CD14-positive monocyte (primary cell): ENCODE results near the gene CD96. TPM values are rescaled to one million over a fixed set of nuclear protein-coding genes. Genes with fewer than 3 reads are reported as not detected.

Source experiments
- DNase-seq, 3 donors: peaks; one replicate each; pipeline ENCODE4 v3.0.0-alpha.2; 2011 to 2022
- H2AFZ ChIP-seq: 2 replicates; pipeline ENCODE4 v1.6.0; 2012; ENCODE audit warnings: mild to moderate bottlenecking, low read depth, low read length, inconsistent platforms; ENCODE audit not compliant: insufficient read depth, poor library complexity, severe bottlenecking
- H3K27ac ChIP-seq, 2 donors: 1 replicate in 1 of 2; 2 replicates in 1 of 2; pipeline ENCODE4 v1.5.1; 2012 to 2013; ENCODE audit warnings: low read length in 2 of 2, control low read depth in 1 of 2, inconsistent platforms in 1 of 2, low read depth in 1 of 2, mild to moderate bottlenecking in 1 of 2
- H3K27me3 ChIP-seq, 2 donors: one replicate each; pipeline versions ENCODE4 v1.6.0 to v1.6.1; 2011 to 2013; ENCODE audit warnings: low read length in 2 of 2; ENCODE audit not compliant: control insufficient read depth in 2 of 2, insufficient read depth in 2 of 2
- H3K36me3 ChIP-seq, 2 donors: replicated peaks in 1 of 2; 1 replicate in 1 of 2; 2 replicates in 1 of 2; pipeline versions ENCODE4 v1.5.1 to v1.6.1; 2012 to 2013; ENCODE audit warnings: low read length in 2 of 2, control low read depth in 1 of 2, inconsistent platforms in 1 of 2, mild to moderate bottlenecking in 1 of 2; ENCODE audit not compliant: insufficient read depth in 2 of 2, control insufficient read depth in 1 of 2
- H3K4me1 ChIP-seq, 2 donors: 1 replicate in 1 of 2; 2 replicates in 1 of 2; pipeline versions ENCODE4 v1.5.1 to v1.6.1; 2012 to 2013; ENCODE audit warnings: low read length in 2 of 2, control low read depth in 1 of 2, inconsistent platforms in 1 of 2, mild to moderate bottlenecking in 1 of 2, moderate library complexity in 1 of 2; ENCODE audit not compliant: insufficient read depth in 2 of 2, control insufficient read depth in 1 of 2
- H3K4me2 ChIP-seq: replicated peaks from 2 replicates; pipeline ENCODE3; 2012; ENCODE audit warnings: low read length, moderate library complexity, mild to moderate bottlenecking; ENCODE audit not compliant: poor library complexity, severe bottlenecking; ENCODE audit errors: extremely low read depth
- H3K4me3 ChIP-seq, 3 experiments: fragments of 200-600 bp in 1 of 3; sonication (generic) in 1 of 3; replicated peaks in 1 of 3; 1 replicate in 2 of 3; 2 replicates in 1 of 3; pipeline ENCODE4 v1.5.1; 2011 to 2013; ENCODE audit warnings: low read length in 3 of 3, mild to moderate bottlenecking in 3 of 3, control low read depth in 2 of 3, low read depth in 2 of 3, inconsistent platforms in 1 of 3, moderate library complexity in 1 of 3
- H3K79me2 ChIP-seq: 2 replicates; pipeline ENCODE4 v1.6.0; 2012; ENCODE audit warnings: mild to moderate bottlenecking, control low read depth, inconsistent platforms, low read length, moderate library complexity; ENCODE audit not compliant: insufficient read depth
- H3K9ac ChIP-seq: 2 replicates; pipeline ENCODE4 v1.6.0; 2017; ENCODE audit warnings: low read length, mild to moderate bottlenecking; ENCODE audit not compliant: insufficient read depth, poor library complexity, severe bottlenecking
- H3K9me3 ChIP-seq, 2 donors: replicated peaks in 1 of 2; 1 replicate in 1 of 2; 2 replicates in 1 of 2; pipeline versions ENCODE4 v1.5.1 to v1.6.1; 2012 to 2013; ENCODE audit warnings: low read length in 2 of 2, control low read depth in 1 of 2; ENCODE audit not compliant: control insufficient read depth in 1 of 2, insufficient read depth in 1 of 2
- H4K20me1 ChIP-seq: 2 replicates; pipeline ENCODE4 v1.6.0; 2012; ENCODE audit warnings: mild to moderate bottlenecking, low read length, control low read depth, moderate library complexity; ENCODE audit not compliant: insufficient read depth
- H3K27ac Mint-ChIP-seq, 7 donors: one replicate each; pipeline ENCODE4 v1.8.0; 2020; ENCODE audit warnings: mild to moderate bottlenecking in 7 of 7, mixed read lengths in 7 of 7, moderate library complexity in 6 of 7, inconsistent platforms in 2 of 7
- H3K27me3 Mint-ChIP-seq, 3 donors: one replicate each; pipeline ENCODE4 v1.8.0; 2021 to 2022; ENCODE audit warnings: low read depth in 3 of 3, mild to moderate bottlenecking in 3 of 3, mixed read lengths in 3 of 3, moderate library complexity in 3 of 3, inconsistent platforms in 1 of 3
- H3K36me3 Mint-ChIP-seq, 2 donors: one replicate each; pipeline ENCODE4 v1.8.0; 2020; ENCODE audit warnings: mixed read lengths in 2 of 2, inconsistent platforms in 1 of 2, mild to moderate bottlenecking in 1 of 2
- H3K4me1 Mint-ChIP-seq: one replicate; pipeline ENCODE4 v1.8.0; 2020; ENCODE audit warnings: mild to moderate bottlenecking, mixed read lengths
- H3K4me3 Mint-ChIP-seq, 2 donors: one replicate each; pipeline ENCODE4 v1.8.0; 2020; ENCODE audit warnings: mild to moderate bottlenecking in 2 of 2, mixed read lengths in 2 of 2, moderate library complexity in 1 of 2
- H3K9me3 Mint-ChIP-seq, 7 donors: one replicate each; pipeline ENCODE4 v1.8.0; 2020 to 2022; ENCODE audit warnings: mixed read lengths in 7 of 7, mild to moderate bottlenecking in 6 of 7, moderate library complexity in 6 of 7, inconsistent platforms in 2 of 7
- CTCF ChIP-seq: fragments of 200-600 bp; IDR thresholded peaks from one replicate; pipeline ENCODE4 v1.8.0; 2022; ENCODE audit warnings: antibody characterized with exemption, mild to moderate bottlenecking
- WGBS: methylation state at CpG from one replicate; pipeline ENCODE4 v1.1.5; 2013; ENCODE audit warnings: missing lambda C conversion rate; ENCODE audit not compliant: insufficient coverage; 5-methylcytosine and 5-hydroxymethylcytosine counted together
- intact Hi-C, 2 donors: fragments of 100-400 bp; cut with micrococcal nuclease; formaldehyde crosslinking; loops; one replicate each; pipeline versions ENCODE4 v1.15.0 to v1.15.1; 2023
- polyA plus RNA-seq, 3 donors: library from polyadenylated mRNA; depleted of rRNA in 1 of 3; unstranded in 2 of 3; stranded (reverse) in 1 of 3; fragments of 300-500 nt in 2 of 3; fragments of >200 nt in 1 of 3; fragmentation: Illumina TruSeq in 2 of 3; gene quantifications; 1 replicate in 2 of 3; 2 replicates in 1 of 3; pipeline ENCODE4 v1.2.3, GENCODE V29; 2012 to 2021

The CD96 gene
- polyA plus RNA-seq, 3 donors = 0.05 to 0.97 (median 0.33) TPM

- Histone ChIP-seq H3K4me3 (no peak overlapping the region), H4K20me1 (no peaks in the 10 kb centered on the region), H3K27ac (no peak overlapping the region), H3K27me3 (no peaks in the 10 kb centered on the region), H3K4me2 (no peak overlapping the region), H2AFZ (no peak overlapping the region), H3K79me2 (no peaks in the 10 kb centered on the region), H3K4me1 (no peaks in the 10 kb centered on the region), H3K9ac (no peak overlapping the region), H3K36me3 (no peaks in the 10 kb centered on the region), H3K9me3 (no peaks in the 10 kb centered on the region)
- no peak for TF ChIP-seq CTCF
- H3K27me3 Mint-ChIP-seq = no peaks in the 10 kb centered on the region
- H3K9me3 Mint-ChIP-seq = peaks cover 0 to 1% (median 0%) of the 10 kb centered on the region in 7 donors
- H3K4me3 Mint-ChIP-seq = no peak overlapping the region
- intact Hi-C loops = no loop called here
- H3K4me1 Mint-ChIP-seq = no peaks in the 10 kb centered on the region
- H3K36me3 Mint-ChIP-seq = no peaks in the 10 kb centered on the region
- no peak for DNase-seq
- H3K27ac Mint-ChIP-seq = no peak overlapping the region
Observed at GRCh38 chr3:111605018-111605417, 63.0 kb downstream of the CD96 start.

DNA sequence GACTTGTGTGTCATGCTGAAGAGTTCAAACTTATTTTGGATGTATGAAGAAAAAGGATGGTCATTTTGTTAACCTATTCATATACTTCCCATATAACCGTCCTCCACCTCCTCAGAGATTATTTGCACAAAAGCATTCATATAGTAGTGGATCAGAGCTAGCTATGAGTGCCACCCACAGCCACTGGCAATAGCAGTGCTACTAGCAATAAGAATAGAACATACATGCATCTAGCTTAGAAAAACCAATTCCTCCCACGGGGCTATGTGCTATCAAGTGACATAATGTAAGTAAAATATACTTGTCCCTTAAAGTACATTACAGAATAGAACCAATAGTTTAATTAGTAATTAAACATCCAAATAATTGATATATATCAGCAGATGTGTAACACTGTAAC, 63.5 kb downstream of the CD96 start:
- H4K20me1 ChIP-seq = no peaks in the 10 kb centered on the region
- intact Hi-C loops = no loop called here
- H3K9me3 ChIP-seq = no peaks in the 10 kb centered on the region
- Mint-ChIP-seq H3K27me3 (no peaks in the 10 kb centered on the region), H3K9me3 (peaks cover 0 to 1% (median 0%) of the 10 kb centered on the region in 7 donors), H3K4me1 (no peaks in the 10 kb centered on the region), H3K4me3 (no peak overlapping the region), H3K36me3 (no peaks in the 10 kb centered on the region), H3K27ac (no peak overlapping the region)
- no peak overlapping the region for H2AFZ ChIP-seq
- no peak overlapping the region for H3K27ac ChIP-seq
- no peaks in the 10 kb centered on the region for H3K36me3 ChIP-seq
- no peak for DNase-seq
- H3K79me2 ChIP-seq = no peaks in the 10 kb centered on the region
- no peak overlapping the region for H3K4me2 ChIP-seq
- TF ChIP-seq CTCF = no peak
- no peaks in the 10 kb centered on the region for H3K27me3 ChIP-seq
- no peaks in the 10 kb centered on the region for H3K4me1 ChIP-seq
- no peak overlapping the region for H3K4me3 ChIP-seq
- no CpG with 5 or more reads among the region's 2 CpGs for WGBS
- H3K9ac ChIP-seq = no peak overlapping the region
